Astrocyte (in vitro differentiated cells and primary cell): ENCODE results near the gene HMGCR.
"Not testable (repeated sequence)": the region's sequence is repeated elsewhere in the genome, so short reads cannot be mapped to it uniquely, and the experiment has no call there.

Experiments used
- EZH2 ChIP-seq: IDR thresholded peaks from 2 replicates; pipeline ENCODE4 v1.6.1; 2012; ENCODE audit warnings: mild to moderate bottlenecking, low read length, inconsistent platforms; ENCODE audit not compliant: insufficient read depth
- TF ChIP-seq, protein P1 (sequence below): IDR thresholded peaks from 2 replicates; pipeline ENCODE4 v1.5.1; 2011; ENCODE audit warnings: low read depth, mild to moderate bottlenecking, inconsistent platforms, low read length, moderate library complexity; ENCODE audit not compliant: insufficient read depth

- TF ChIP-seq, protein P1, sequence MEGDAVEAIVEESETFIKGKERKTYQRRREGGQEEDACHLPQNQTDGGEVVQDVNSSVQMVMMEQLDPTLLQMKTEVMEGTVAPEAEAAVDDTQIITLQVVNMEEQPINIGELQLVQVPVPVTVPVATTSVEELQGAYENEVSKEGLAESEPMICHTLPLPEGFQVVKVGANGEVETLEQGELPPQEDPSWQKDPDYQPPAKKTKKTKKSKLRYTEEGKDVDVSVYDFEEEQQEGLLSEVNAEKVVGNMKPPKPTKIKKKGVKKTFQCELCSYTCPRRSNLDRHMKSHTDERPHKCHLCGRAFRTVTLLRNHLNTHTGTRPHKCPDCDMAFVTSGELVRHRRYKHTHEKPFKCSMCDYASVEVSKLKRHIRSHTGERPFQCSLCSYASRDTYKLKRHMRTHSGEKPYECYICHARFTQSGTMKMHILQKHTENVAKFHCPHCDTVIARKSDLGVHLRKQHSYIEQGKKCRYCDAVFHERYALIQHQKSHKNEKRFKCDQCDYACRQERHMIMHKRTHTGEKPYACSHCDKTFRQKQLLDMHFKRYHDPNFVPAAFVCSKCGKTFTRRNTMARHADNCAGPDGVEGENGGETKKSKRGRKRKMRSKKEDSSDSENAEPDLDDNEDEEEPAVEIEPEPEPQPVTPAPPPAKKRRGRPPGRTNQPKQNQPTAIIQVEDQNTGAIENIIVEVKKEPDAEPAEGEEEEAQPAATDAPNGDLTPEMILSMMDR = not testable (repeated sequence)
- TF ChIP-seq EZH2 = not testable (repeated sequence)
Observed at GRCh38 chr5:75304486-75304885, 32.5 kb upstream of the HMGCR start.
